Subcutaneous abdominal adipose tissue (tissue), 5 donors: ENCODE results near the gene CYP2C18.
"Not testable (repeated sequence)": the region's sequence is repeated elsewhere in the genome, so short reads cannot be mapped to it uniquely, and the experiment has no call there.

Source experiments
- H3K27ac ChIP-seq: one replicate; pipeline ENCODE4 v1.7.0; 2013; ENCODE audit warnings: low read depth, mild to moderate bottlenecking, inconsistent platforms, low read length, moderate library complexity
- H3K27me3 ChIP-seq, 5 donors: one replicate each; pipeline ENCODE4 v1.7.0; 2013; ENCODE audit warnings: low read length in 5 of 5, inconsistent platforms in 1 of 5; ENCODE audit not compliant: control insufficient read depth in 5 of 5, insufficient read depth in 4 of 5
- H3K36me3 ChIP-seq, 5 donors: one replicate each; pipeline ENCODE4 v1.7.0; 2013; ENCODE audit warnings: low read length in 5 of 5; ENCODE audit not compliant: control insufficient read depth in 5 of 5, insufficient read depth in 5 of 5
- H3K4me1 ChIP-seq, 5 donors: one replicate each; pipeline ENCODE4 v1.7.0; 2013; ENCODE audit warnings: low read length in 5 of 5, mild to moderate bottlenecking in 3 of 5, moderate library complexity in 1 of 5; ENCODE audit not compliant: control insufficient read depth in 5 of 5, insufficient read depth in 5 of 5
- H3K4me3 ChIP-seq, 5 donors: one replicate each; pipeline ENCODE4 v1.7.0; 2013; ENCODE audit warnings: low read length in 5 of 5, low read depth in 1 of 5
- H3K9ac ChIP-seq, 5 donors: one replicate each; pipeline ENCODE4 v1.7.0; 2013; ENCODE audit warnings: low read length in 5 of 5, mild to moderate bottlenecking in 4 of 5, moderate library complexity in 3 of 5
- H3K9me3 ChIP-seq, 5 donors: one replicate each; pipeline ENCODE4 v1.7.0; 2013; ENCODE audit warnings: low read length in 5 of 5; ENCODE audit not compliant: control insufficient read depth in 5 of 5
- donor health status: healthy.
- donor health status: healthy.
- donor health status: healthy.
- donor health status: healthy.
- donor health status: healthy.

CYP2C18 gene

DNA sequence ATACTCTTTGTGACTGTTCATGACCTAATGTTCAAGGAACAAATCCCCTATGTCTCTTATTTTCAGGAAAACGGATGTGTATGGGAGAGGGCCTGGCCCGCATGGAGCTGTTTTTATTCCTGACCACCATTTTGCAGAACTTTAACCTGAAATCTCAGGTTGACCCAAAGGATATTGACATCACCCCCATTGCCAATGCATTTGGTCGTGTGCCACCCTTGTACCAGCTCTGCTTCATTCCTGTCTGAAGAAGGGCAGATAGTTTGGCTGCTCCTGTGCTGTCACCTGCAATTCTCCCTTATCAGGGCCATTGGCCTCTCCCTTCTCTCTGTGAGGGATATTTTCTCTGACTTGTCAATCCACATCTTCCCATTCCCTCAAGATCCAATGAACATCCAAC is 51.7 kb downstream of the CYP2C18 start:
- no peaks in the 10 kb centered on the region for H3K27me3 ChIP-seq
- no peaks in the 10 kb centered on the region for H3K36me3 ChIP-seq
- H3K9ac ChIP-seq: no peak overlapping the region
- H3K9me3 ChIP-seq: peaks cover 0 to 6% (median 3%) of the 10 kb centered on the region in 5 donors
- no peak overlapping the region for H3K4me3 ChIP-seq
- no peaks in the 10 kb centered on the region for H3K4me1 ChIP-seq
- H3K27ac ChIP-seq: no peak overlapping the region

DNA sequence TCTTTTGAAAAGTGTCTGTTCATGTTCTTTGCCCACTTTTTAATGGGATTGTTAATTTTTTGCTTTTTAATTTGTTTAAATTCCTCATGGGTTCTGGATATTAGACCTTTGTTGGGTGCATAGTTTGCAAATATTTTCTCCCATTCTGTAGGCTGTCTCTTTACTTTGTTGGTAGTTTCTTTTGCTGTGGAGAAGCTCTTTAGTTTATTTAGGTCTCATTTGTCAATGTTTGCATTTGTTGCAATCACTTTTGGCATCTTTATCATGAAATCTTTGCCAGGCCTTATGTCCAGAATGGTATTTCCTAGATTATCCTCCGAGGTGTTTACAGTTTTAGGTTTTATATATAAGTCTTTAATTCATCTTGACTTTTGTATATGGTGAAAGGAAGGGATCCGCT is 55.1 kb downstream of the CYP2C18 start:
- Histone ChIP-seq H3K4me1 (no peaks in the 10 kb centered on the region), H3K9me3 (peaks cover 0 to 9% (median 3%) of the 10 kb centered on the region in 5 donors), H3K27me3 (no peaks in the 10 kb centered on the region), H3K27ac (no peak overlapping the region), H3K9ac (no peak overlapping the region), H3K4me3 (no peak overlapping the region), H3K36me3 (no peaks in the 10 kb centered on the region)

DNA sequence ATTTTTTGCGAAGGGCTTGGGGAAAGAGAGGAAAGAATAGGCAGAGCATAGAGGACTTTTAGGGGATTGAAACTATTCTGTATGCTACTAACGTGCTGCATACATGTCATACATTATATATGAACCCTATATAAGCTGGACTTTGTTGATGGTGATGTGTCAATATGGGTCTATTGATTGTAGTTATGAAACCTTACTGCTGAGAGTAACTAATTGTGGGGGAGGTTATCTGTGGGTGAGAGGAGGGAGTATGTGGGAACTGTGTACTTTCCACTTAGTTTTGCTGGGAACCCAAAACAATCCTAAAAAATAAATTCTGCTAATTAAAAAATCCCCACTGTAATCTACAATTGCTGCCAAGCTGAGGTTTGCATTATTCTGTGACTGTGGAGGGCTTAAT is 63.6 kb downstream of the CYP2C18 start:
- H3K36me3 ChIP-seq: no peaks in the 10 kb centered on the region
- no peaks in the 10 kb centered on the region for H3K4me1 ChIP-seq
- no peak overlapping the region for H3K27ac ChIP-seq
- no peak overlapping the region for H3K4me3 ChIP-seq
- peaks cover 0 to 4% (median 0%) of the 10 kb centered on the region in 5 donors for H3K9me3 ChIP-seq
- H3K27me3 ChIP-seq: no peaks in the 10 kb centered on the region
- H3K9ac ChIP-seq: no peak overlapping the region

DNA sequence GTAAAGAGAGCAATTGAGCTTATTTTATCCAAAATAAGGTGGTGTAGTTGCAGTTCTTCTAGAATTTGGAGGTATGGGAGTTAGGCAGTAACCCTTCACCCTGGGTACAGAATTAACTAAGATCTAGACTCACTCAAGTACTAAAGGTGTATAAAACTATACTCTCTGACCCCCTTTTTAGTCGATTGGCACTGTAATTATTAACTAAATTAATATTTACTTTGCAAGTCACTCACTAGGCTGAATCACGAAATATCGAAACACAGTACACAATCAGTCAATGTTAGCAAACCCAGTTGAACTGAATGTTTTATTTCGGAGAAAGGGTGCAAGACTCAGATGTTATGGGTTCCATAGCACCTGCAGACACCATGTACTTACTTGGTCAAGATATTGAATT is 64.3 kb downstream of the CYP2C18 start:
- H3K27ac ChIP-seq: no peak overlapping the region
- H3K4me1 ChIP-seq: no peaks in the 10 kb centered on the region
- H3K4me3 ChIP-seq: no peak overlapping the region

DNA sequence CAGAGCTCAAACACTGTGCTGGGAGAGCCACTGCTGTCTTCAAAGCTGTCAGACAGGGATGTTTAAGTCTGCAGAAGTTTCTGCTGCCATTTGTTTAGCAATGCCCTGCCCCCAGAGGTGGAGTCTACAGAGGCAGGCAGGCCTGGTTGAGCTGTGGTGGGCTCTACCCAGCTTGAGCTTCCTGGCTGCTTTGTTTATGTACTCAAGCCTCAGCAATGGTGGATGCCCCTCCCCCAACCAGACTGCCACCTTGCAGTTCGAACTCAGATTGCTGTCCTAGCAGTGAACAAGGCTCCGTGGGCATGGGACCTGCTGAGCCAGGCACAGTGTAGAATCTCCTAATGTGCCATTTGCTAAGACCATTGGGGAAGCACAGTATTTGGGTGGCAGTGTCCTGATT is 74.4 kb downstream of the CYP2C18 start:
- Histone ChIP-seq H3K4me3 (no peak overlapping the region), H3K4me1 (no peaks in the 10 kb centered on the region), H3K9ac (no peak overlapping the region), H3K27me3 (no peaks in the 10 kb centered on the region), H3K36me3 (no peaks in the 10 kb centered on the region), H3K27ac (no peak overlapping the region), H3K9me3 (peaks cover 0 to 3% (median 0%) of the 10 kb centered on the region in 5 donors)

More for the DNA sequence above, 64.3 kb downstream of the CYP2C18 start:
- Histone ChIP-seq H3K27me3 (no peaks in the 10 kb centered on the region), H3K9me3 (peaks cover 0 to 4% (median 0%) of the 10 kb centered on the region in 5 donors), H3K36me3 (no peaks in the 10 kb centered on the region), H3K9ac (no peak overlapping the region)

DNA sequence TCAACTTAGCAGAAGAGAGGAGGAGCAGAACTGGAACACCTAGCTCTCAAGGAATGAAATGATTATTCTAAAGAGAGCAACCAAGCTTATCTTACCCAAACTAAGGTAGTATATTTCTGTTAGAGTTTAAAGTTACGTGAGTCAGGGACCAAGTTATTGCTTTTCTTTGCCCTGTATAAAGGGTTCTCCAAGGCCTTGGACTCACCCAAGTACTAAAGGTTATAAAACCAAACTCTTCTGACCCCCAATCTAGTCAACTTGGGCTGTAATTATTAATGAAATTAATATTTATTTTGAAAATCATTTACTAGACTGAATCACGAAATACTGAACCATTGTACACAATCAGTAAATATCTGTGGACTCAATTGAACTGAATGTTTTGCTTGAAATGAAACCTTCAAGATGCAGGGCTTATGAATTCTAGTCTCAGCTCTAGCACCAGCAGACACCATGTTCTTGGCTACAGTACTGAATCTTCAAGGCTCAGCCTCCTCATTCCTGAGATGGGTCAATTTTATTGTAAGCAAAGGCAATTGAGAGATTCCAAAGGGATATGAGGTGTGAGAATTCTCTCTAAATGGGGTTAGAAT is 77.2 kb downstream of the CYP2C18 start:
- Histone ChIP-seq H3K9me3 (peaks cover 0 to 3% (median 0%) of the 10 kb centered on the region in 5 donors), H3K27me3 (no peaks in the 10 kb centered on the region), H3K27ac (no peak overlapping the region)

DNA sequence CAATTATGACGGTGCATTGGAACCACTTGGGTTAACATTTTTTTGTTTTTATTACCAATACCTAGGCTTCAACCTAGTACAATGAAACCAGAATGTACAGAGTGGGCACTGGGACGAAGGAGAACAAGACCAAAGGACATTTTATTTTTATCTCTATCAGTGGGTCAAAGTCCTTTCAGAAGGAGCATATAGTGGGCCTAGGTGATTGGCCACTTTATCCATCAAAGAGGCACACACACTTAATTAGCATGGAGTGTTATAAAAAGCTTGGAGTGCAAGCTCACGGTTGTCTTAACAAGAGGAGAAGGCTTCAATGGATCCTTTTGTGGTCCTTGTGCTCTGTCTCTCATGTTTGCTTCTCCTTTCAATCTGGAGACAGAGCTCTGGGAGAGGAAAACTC is 78.9 kb downstream of the CYP2C18 start, which contains the start of gene CYP2C19:
Gene CYP2C19 (plus strand): TSS at position 289 of the 400 bp plus-strand sequence. CDS start 25 bp downstream, at position 314.
- Histone ChIP-seq H3K4me3 (no peak within 1 kb of the TSS), H3K36me3 (no peaks in the 10 kb centered on the region), H3K4me1 (no peaks in the 10 kb centered on the region), H3K9me3 (peaks cover 0 to 3% (median 0%) of the 10 kb centered on the region in 5 donors), H3K27me3 (no peaks in the 10 kb centered on the region), H3K27ac (no peak within 1 kb of the TSS), H3K9ac (no peak within 1 kb of the TSS)

More for the DNA sequence above, 77.2 kb downstream of the CYP2C18 start:
- no peaks in the 10 kb centered on the region for H3K36me3 ChIP-seq
- no peak overlapping the region for H3K4me3 ChIP-seq
- H3K4me1 ChIP-seq: no peaks in the 10 kb centered on the region
- no peak overlapping the region for H3K9ac ChIP-seq

DNA sequence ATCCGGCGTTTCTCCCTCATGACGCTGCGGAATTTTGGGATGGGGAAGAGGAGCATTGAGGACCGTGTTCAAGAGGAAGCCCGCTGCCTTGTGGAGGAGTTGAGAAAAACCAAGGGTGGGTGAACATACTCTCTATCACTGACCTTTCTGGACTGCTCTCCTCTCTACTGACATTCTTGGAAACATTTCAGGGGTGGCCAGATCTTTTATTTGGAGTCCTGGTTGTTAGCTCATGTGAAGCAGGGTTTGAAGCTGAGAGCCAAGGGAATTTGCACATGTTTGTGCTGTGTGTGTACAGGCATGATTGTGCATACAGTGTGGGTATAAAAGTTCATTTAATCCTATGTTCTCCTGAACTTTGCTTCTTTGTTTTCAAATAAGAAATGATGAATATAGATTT is 91.9 kb downstream of the CYP2C18 start:
- not testable (repeated sequence) for H3K9me3 ChIP-seq, H3K36me3 ChIP-seq, H3K4me1 ChIP-seq, H3K27ac ChIP-seq, H3K9ac ChIP-seq, H3K4me3 ChIP-seq, H3K27me3 ChIP-seq

DNA sequence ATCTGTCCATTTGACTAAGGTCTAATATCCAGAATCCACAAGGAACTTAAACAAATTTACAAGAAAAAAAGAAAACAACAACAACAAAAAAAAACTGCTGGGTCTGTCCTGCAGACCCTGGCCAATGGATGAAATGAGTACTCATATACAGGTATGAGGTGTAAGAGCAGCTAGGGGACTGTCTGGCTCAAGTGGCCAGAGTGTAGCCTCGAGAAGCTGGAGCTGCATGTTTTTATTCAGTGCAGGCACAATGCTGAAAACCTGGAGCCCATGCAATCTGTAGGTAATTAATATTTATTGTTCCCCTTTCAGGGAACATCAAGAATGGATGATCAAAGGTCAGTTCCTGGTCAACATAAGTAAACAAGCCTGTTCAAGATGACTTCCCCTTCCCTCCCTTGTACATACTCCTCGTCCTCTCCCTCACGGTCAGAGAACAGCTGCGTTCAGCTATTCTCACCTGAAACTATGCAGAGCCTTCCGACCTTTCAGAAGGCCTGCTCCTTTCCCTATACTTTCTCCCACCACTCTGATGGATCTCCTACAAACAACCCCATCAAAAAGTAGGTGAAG is 94.4 kb downstream of the CYP2C18 start:
- Histone ChIP-seq H3K4me1 (no peaks in the 10 kb centered on the region), H3K36me3 (no peaks in the 10 kb centered on the region), H3K9ac (no peak overlapping the region), H3K4me3 (no peak overlapping the region), H3K9me3 (no peaks in the 10 kb centered on the region), H3K27me3 (no peaks in the 10 kb centered on the region), H3K27ac (no peak overlapping the region)

DNA sequence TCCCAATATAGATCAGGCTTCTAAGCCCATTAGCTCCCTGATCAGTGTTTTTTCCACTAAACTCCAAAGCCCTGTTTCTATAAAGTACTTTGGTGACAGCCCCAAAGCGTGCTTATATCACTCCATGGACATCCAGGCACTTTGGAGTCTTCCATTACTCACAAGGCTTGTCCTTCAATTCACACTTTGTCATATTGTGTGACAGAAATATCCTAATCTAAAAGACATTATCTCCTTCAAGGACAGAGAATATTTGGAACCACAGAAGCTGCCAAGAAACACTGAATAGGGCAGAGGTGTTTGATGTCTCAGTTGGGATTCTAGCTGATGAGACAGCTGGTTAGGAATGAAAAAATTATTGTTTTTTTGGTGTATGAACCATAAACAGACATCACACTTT is 97.3 kb downstream of the CYP2C18 start:
- Histone ChIP-seq H3K27ac (no peak overlapping the region), H3K4me3 (no peak overlapping the region), H3K9me3 (peaks cover 0 to 2% (median 0%) of the 10 kb centered on the region in 5 donors), H3K4me1 (no peaks in the 10 kb centered on the region), H3K9ac (no peak overlapping the region), H3K27me3 (no peaks in the 10 kb centered on the region), H3K36me3 (no peaks in the 10 kb centered on the region)
